Activated B cell treated with CpG ODN at 0.5 μM for 24 hours (primary cell): ENCODE data around the gene MT1HL1. TPM values are rescaled to one million over a fixed set of nuclear protein-coding genes. Genes with fewer than 3 reads are reported as not detected.

Experiments
- ATAC-seq: fragments of 200-7000 bp; cut with Tn5 transposase; one replicate; pipeline ENCODE4 v1.10.0; 2021; ENCODE audit warnings: low read depth, mild to moderate bottlenecking, moderate library complexity
- CTCF ChIA-PET: fragments of 350-600 bp; sonication (Branson Sonifier 250); formaldehyde crosslinking; loops from one replicate; lab custom pipeline; 2021; ENCODE audit warnings: antibody characterized with exemption; lab: Charles Lee
- POLR2A ChIA-PET: fragments of 350-600 bp; sonication (Branson Sonifier 250); formaldehyde crosslinking; loops from one replicate; lab custom pipeline; 2021; ENCODE audit warnings: antibody characterized with exemption; lab: Charles Lee
- DNase-seq: peaks from one replicate; pipeline ENCODE4 v3.0.0; 2022
- H3K27ac Mint-ChIP-seq: one replicate; pipeline ENCODE4 v1.8.0; 2020; ENCODE audit warnings: mixed read lengths
- H3K27me3 Mint-ChIP-seq: one replicate; pipeline ENCODE4 v1.8.0; 2021; ENCODE audit warnings: mixed read lengths
- H3K36me3 Mint-ChIP-seq: one replicate; pipeline ENCODE4 v1.8.0; 2021; ENCODE audit warnings: low read depth, mixed read lengths
- H3K4me1 Mint-ChIP-seq: one replicate; pipeline ENCODE4 v1.8.0; 2021; ENCODE audit warnings: mixed read lengths
- H3K4me3 Mint-ChIP-seq: one replicate; pipeline ENCODE4 v1.8.0; 2020; ENCODE audit warnings: mild to moderate bottlenecking, mixed read lengths
- H3K9me3 Mint-ChIP-seq: one replicate; pipeline ENCODE4 v1.8.0; 2020; ENCODE audit warnings: mixed read lengths
- CTCF ChIP-seq: fragments of 200-600 bp; IDR thresholded peaks from one replicate; pipeline ENCODE4 v1.8.0; 2022; ENCODE audit warnings: antibody characterized with exemption, mild to moderate bottlenecking
- intact Hi-C: fragments of 100-400 bp; cut with micrococcal nuclease; formaldehyde crosslinking; loops from one replicate; pipeline ENCODE4 v1.15.1; 2024
- total RNA-seq: library from RNA; stranded (reverse); gene quantifications from 2 replicates; pipeline ENCODE4 v1.2.3, GENCODE V29; 2022

The MT1HL1 gene
- total RNA-seq, 1 donor from 2014 or later = not detected

DNA sequence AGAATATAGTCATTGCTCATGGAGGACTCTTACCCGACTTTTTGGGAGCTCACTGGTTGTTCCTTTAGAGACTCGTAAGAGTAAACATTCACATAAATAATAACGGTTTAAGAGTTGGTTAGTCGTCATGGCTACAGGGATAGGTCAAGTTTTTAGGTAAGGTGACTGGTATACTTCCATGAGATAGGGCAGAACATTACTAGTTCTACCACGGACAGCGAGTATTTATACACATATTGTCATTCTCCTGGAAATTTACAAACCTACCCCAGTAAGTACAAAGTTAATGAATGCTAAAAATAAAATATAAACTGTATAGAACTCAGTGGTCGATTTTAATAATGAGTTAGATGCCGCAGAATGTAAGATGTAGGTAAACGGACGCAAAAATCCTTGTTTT is 36.6 kb upstream of the MT1HL1 start:
- no peak for ATAC-seq
- Mint-ChIP-seq H3K36me3 (no peaks in the 10 kb centered on the region), H3K4me3 (no peak overlapping the region), H3K4me1 (peaks cover 9% of the 10 kb centered on the region), H3K9me3 (no peaks in the 10 kb centered on the region), H3K27me3 (peaks cover 38% of the 10 kb centered on the region), H3K27ac (no peak overlapping the region)
- DNase-seq = no peak
- ChIA-PET CTCF (no interaction called here), POLR2A (no interaction called here)
- intact Hi-C loops = no loop called here
- TF ChIP-seq CTCF = no peak

DNA sequence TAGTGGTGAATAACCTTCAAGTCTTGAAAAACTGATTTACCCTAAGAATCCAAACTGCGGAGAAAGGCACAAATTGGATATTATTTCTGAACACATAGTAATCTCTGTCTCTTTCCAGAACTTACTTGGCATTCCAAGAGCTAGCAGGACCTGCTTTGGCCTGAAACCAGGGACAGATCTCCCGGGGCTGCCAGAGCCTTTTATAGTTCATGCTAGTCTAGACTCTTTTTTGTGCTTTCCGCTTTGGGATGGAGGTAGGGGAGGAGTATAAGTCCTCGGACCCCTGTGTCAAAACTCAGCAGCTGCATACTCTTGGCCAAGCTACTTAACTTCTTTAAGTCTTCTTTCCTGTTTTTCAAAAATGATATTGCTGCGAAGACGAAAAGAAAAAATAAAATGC is 34.0 kb upstream of the MT1HL1 start:
- Mint-ChIP-seq H3K27ac (no peak overlapping the region), H3K36me3 (no peaks in the 10 kb centered on the region), H3K4me3 (no peak overlapping the region), H3K9me3 (no peaks in the 10 kb centered on the region), H3K4me1 (peaks cover 5% of the 10 kb centered on the region), H3K27me3 (peaks cover 20% of the 10 kb centered on the region)
- ChIA-PET CTCF (no interaction called here), POLR2A (no interaction called here)
- DNase-seq = no peak
- TF ChIP-seq CTCF = no peak
- intact Hi-C loops = no loop called here
- no peak for ATAC-seq

GRCh38 chr1:237035759-237036158 is 31.5 kb upstream of the MT1HL1 start:
- intact Hi-C loops = no loop called here

DNA sequence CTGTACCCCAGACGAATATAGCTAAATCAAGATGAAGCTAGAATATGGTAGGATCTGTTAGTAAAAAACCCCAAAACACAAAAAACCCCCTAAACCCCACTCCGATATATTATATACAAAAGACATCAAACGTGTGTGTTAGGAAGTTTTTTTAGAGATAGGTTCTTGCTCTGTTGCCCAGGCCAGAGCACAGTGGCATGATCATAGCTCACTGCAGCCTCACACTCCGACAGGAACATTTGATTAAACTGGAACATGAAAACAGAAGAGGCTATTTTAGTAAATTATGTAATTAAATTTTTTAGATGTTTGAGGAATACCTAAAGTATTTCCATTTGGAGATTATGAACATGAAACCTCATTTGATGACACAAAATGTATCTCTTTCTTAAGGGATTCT is 29.6 kb upstream of the MT1HL1 start:
- Mint-ChIP-seq H3K4me3 (no peak overlapping the region), H3K27me3 (peaks cover 6% of the 10 kb centered on the region), H3K36me3 (no peaks in the 10 kb centered on the region), H3K4me1 (no peaks in the 10 kb centered on the region), H3K27ac (no peak overlapping the region), H3K9me3 (no peaks in the 10 kb centered on the region)
- DNase-seq (no peak), ATAC-seq (no peak)
- no peak for TF ChIP-seq CTCF
- ChIA-PET CTCF (no interaction called here), POLR2A (no interaction called here)
- intact Hi-C loops = no loop called here

More at GRCh38 chr1:237035759-237036158, 31.5 kb upstream of the MT1HL1 start:
- Mint-ChIP-seq H3K27ac (no peak overlapping the region), H3K36me3 (no peaks in the 10 kb centered on the region), H3K4me1 (no peaks in the 10 kb centered on the region), H3K9me3 (no peaks in the 10 kb centered on the region), H3K4me3 (no peak overlapping the region), H3K27me3 (peaks cover 8% of the 10 kb centered on the region)
- no peak for TF ChIP-seq CTCF
- DNase-seq = no peak
- no peak for ATAC-seq
- CTCF ChIA-PET = no interaction called here
- POLR2A ChIA-PET = no interaction called here

GRCh38 chr1:237033061-237033460 is 28.8 kb upstream of the MT1HL1 start:
- ChIA-PET CTCF (no interaction called here), POLR2A (no interaction called here)
- no peak for ATAC-seq
- Mint-ChIP-seq H3K4me1 (no peaks in the 10 kb centered on the region), H3K27me3 (peaks cover 4% of the 10 kb centered on the region), H3K9me3 (no peaks in the 10 kb centered on the region), H3K36me3 (no peaks in the 10 kb centered on the region), H3K27ac (no peak overlapping the region), H3K4me3 (no peak overlapping the region)
- intact Hi-C loops = no loop called here
- TF ChIP-seq CTCF = no peak
- DNase-seq = no peak
